Measurements from ENCODE around the gene CYTH4. TPM values are rescaled to one million over a fixed set of nuclear protein-coding genes. Genes with fewer than 3 reads are reported as not detected.

Gene CYTH4
- total RNA-seq, 1 experiment from 2014 or later = 3.8 TPM

- peaks cover 30 to 73% of the 10 kb centered on the region in 2 experiments for H3K4me1 ChIP-seq (ENCODE audit: control insufficient read depth in 1 of 2, insufficient read depth in 2 of 2, low read length in 2 of 2)
- DNase-seq (ENCODE audit: low read depth, low spot score) = no peak
- H3K4me3 ChIP-seq (replicated peaks in 1 of 2; ENCODE audit: low read depth in 1 of 2, low read length in 2 of 2) = no peak overlapping the region
- POLR2A ChIA-PET = interaction anchor here (0.8 kb wide), 1 partner anchor 14 kb away, joined by 3 read pairs; no protein-coding TSS in a partner anchor
- H3K27ac ChIP-seq (ENCODE audit: low read depth, low read length) = no peak overlapping the region
- BruUV-seq (replicated peaks) = no TSS peak
- intact Hi-C loops (cut with micrococcal nuclease) = no loop called here
- no peaks in the 10 kb centered on the region for H3K79me2 ChIP-seq (ENCODE audit: insufficient read depth, low read length)
- CTCF ChIA-PET = interaction anchor here (1.7 kb wide), 1 partner anchor 14 kb away, joined by 8 read pairs; no protein-coding TSS in a partner anchor
- H3K4me2 ChIP-seq (ENCODE audit: low read length) = 0 out of 2 replicates have a peak overlapping the region, but pooled peaks have one; percentile 10
- no peaks in the 10 kb centered on the region for H4K20me1 ChIP-seq (ENCODE audit: insufficient read depth)
- TF ChIP-seq SIN3A (IDR thresholded peaks at IDR 0.05; ENCODE audit: low read depth) (no peak), EZH2 (IDR thresholded peaks at IDR 0.05) (no peak), FOSL1 (IDR thresholded peaks at IDR 0.05; ENCODE audit: low read depth) (no peak), ATF3 (IDR thresholded peaks at IDR 0.05) (no peak), CEBPB (IDR thresholded peaks at IDR 0.05; ENCODE audit: low read depth) (no peak), EGR1 (IDR thresholded peaks at IDR 0.05; ENCODE audit: low read depth) (no peak), POLR2AphosphoS5 (IDR thresholded peaks at IDR 0.05; ENCODE audit: low read depth, low read length) (no peak), CTCF (IDR thresholded peaks at IDR 0.05 in 2 of 3, conservative IDR thresholded peaks at IDR 0.05 in 1 of 3; ENCODE audit: borderline replicate concordance in 1 of 3, insufficient read depth in 1 of 3, low read depth in 2 of 3, low read length in 2 of 3) (no peak), MAX (IDR thresholded peaks at IDR 0.05) (no peak), YY1 (IDR thresholded peaks at IDR 0.05; ENCODE audit: extremely low read depth, insufficient replicate concordance, low read depth, low read length) (no peak), ELF1 (IDR thresholded peaks at IDR 0.05; ENCODE audit: borderline replicate concordance, low read depth) (no peak)
- H2AFZ ChIP-seq (ENCODE audit: low read depth, low read length, poor library complexity, severe bottlenecking) = no peak overlapping the region
- H3K27me3 ChIP-seq (ENCODE audit: insufficient read depth, low read length) = no peaks in the 10 kb centered on the region
- H3K36me3 ChIP-seq (ENCODE audit: control insufficient read depth in 1 of 2, insufficient read depth in 2 of 2, low read length in 2 of 2) = no peaks in the 10 kb centered on the region
- RAD21 ChIA-PET (ENCODE audit: low non-redundant PET in 1 of 2, low total read pairs in 2 of 2, uncharacterized antibody in 2 of 2, unreplicated experiment in 2 of 2) = no interaction called here
- H3K9me3 ChIP-seq (ENCODE audit: control insufficient read depth in 1 of 2, insufficient read depth in 1 of 2, low read depth in 1 of 2, low read length in 2 of 2) = no peaks in the 10 kb centered on the region
- 0 out of 2 replicates have a peak, but pooled peaks have one; percentile 25 for ATAC-seq
- no peak overlapping the region for H3K9ac ChIP-seq (ENCODE audit: low read length)
- H3K9me2 ChIP-seq (ENCODE audit: insufficient read depth) = no peaks in the 10 kb centered on the region
These were observed 7.9 kb upstream of the CYTH4 start for GRCh38 chr22:37274380-37274862.

Data from HCT116 (cell line).